PC-9 (cell line): Measurements from ENCODE around the gene SH3PXD2B. TPM values are rescaled to one million over a fixed set of nuclear protein-coding genes. Genes with fewer than 3 reads are reported as not detected.
"Not testable (repeated sequence)": the region's sequence is repeated elsewhere in the genome, so short reads cannot be mapped to it uniquely, and the experiment has no call there.

Experiments
- BruUV-seq: library from RNA; stranded (reverse); fragments of 400-500 nt; replicated peaks from 2 replicates; lab custom pipeline; 2021; lab: Mats Ljungman, UMichigan
- CTCF ChIA-PET: fragments of 300-600 bp; sonication (Branson Sonifier 250); formaldehyde crosslinking; loops from one replicate; lab custom pipeline; 2022; ENCODE audit warnings: antibody characterized with exemption; lab: Charles Lee
- POLR2A ChIA-PET: fragments of 300-600 bp; sonication (Branson Sonifier 250); formaldehyde crosslinking; loops from one replicate; lab custom pipeline; 2022; ENCODE audit warnings: antibody characterized with exemption; ENCODE audit not compliant: unreplicated experiment; lab: Charles Lee
- DNase-seq, 2 experiments: peaks; one replicate each; pipeline versions ENCODE4 v3.0.0 to v3.0.0-alpha.2; 2015 to 2022; ENCODE audit warnings: mixed read lengths in 1 of 2
- H2AFZ ChIP-seq: fragments of 200-600 bp; sonication (generic); 2 replicates; pipeline ENCODE4 v1.8.1; 2017; ENCODE audit warnings: antibody characterized with exemption
- H3F3A ChIP-seq: fragments of 200-600 bp; sonication (generic); 2 replicates; pipeline ENCODE4 v1.8.1; 2017; ENCODE audit warnings: antibody characterized with exemption, mild to moderate bottlenecking, low read depth; ENCODE audit not compliant: insufficient read depth
- H3K27ac ChIP-seq: fragments of 200-600 bp; sonication (generic); 2 replicates; pipeline ENCODE4 v1.6.1; 2016; ENCODE audit warnings: mixed run types
- H3K27me3 ChIP-seq: fragments of 200-600 bp; sonication (generic); 2 replicates; pipeline ENCODE4 v1.6.1; 2016; ENCODE audit warnings: low read depth, mixed run types; ENCODE audit not compliant: insufficient read depth
- H3K36me3 ChIP-seq: fragments of 200-600 bp; sonication (generic); 2 replicates; pipeline ENCODE4 v1.6.1; 2016; ENCODE audit warnings: low read depth, mixed run types
- H3K4me1 ChIP-seq: fragments of 200-600 bp; sonication (generic); replicated peaks from 2 replicates; pipeline ENCODE4 v1.6.1; 2016; ENCODE audit warnings: mixed run types; ENCODE audit not compliant: insufficient read depth
- H3K4me2 ChIP-seq: fragments of 200-600 bp; sonication (generic); 2 replicates; pipeline ENCODE4 v1.6.1; 2017; ENCODE audit warnings: mixed run types
- H3K4me3 ChIP-seq: fragments of 200-600 bp; sonication (generic); 2 replicates; pipeline ENCODE4 v1.6.1; 2016; ENCODE audit warnings: mixed run types
- H3K79me2 ChIP-seq: fragments of 200-600 bp; sonication (generic); 2 replicates; pipeline ENCODE4 v1.6.1; 2017; ENCODE audit warnings: low read depth, mixed run types
- H3K9me2 ChIP-seq: fragments of 200-600 bp; sonication (generic); 2 replicates; pipeline ENCODE4 v1.8.1; 2017; ENCODE audit warnings: mild to moderate bottlenecking; ENCODE audit not compliant: insufficient read depth
- H3K9me3 ChIP-seq: fragments of 200-600 bp; sonication (generic); 2 replicates; pipeline ENCODE4 v1.8.1; 2016; ENCODE audit warnings: low read depth; ENCODE audit not compliant: insufficient read depth
- H4K20me1 ChIP-seq: fragments of 200-600 bp; sonication (generic); 2 replicates; pipeline ENCODE4 v1.8.1; 2017; ENCODE audit not compliant: insufficient read depth
- CTCF ChIP-seq: fragments of 200-600 bp; sonication (generic); conservative IDR thresholded peaks from 2 replicates; pipeline ENCODE4 v1.6.1; 2017; ENCODE audit warnings: mixed run types, antibody characterized with exemption, mild to moderate bottlenecking, moderate library complexity
- EZH2 ChIP-seq: fragments of 200-600 bp; sonication (generic); IDR thresholded peaks from 2 replicates; pipeline ENCODE4 v1.8.0; 2017; ENCODE audit warnings: antibody characterized with exemption, low read depth
- intact Hi-C: fragments of 100-400 bp; cut with micrococcal nuclease; formaldehyde crosslinking; loops from one replicate; pipeline ENCODE4 v1.10.0; 2022; ENCODE audit not compliant: unreplicated experiment
- total RNA-seq: library from RNA; stranded (reverse); gene quantifications from 2 replicates; pipeline ENCODE4 v1.2.3, GENCODE V29; 2021

Gene SH3PXD2B
- total RNA-seq, 1 experiment from 2014 or later, result 29.3 TPM

DNA sequence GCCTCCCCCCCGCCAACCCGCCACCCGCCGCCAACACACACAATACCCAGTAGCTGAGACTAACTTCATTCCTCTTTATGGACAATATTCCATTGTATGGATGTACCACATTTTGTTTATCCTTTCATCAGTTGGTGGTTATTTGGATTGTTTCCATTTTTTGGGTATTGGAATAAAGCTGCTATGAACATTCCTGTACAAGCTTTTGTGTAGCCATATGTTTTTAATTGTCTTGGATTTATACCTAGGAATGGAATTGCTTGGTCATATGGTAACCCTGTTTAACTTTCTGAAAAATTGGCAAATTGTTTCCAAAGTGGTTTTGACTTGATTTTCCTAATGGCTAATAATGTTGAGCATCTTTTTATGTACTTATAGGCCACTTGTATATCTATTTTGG lies 165.9 kb downstream of the SH3PXD2B start:
- Histone ChIP-seq H3K27ac (no peak overlapping the region), H3K9me2 (no peaks in the 10 kb centered on the region), H3K4me2 (no peak overlapping the region), H3K9me3 (no peaks in the 10 kb centered on the region), H3K79me2 (no peaks in the 10 kb centered on the region), H4K20me1 (no peaks in the 10 kb centered on the region), H3K4me1 (peaks cover 12% of the 10 kb centered on the region; the same call in 1 of the 2 replicates), H3K36me3 (no peaks in the 10 kb centered on the region), H3F3A (peaks cover 13% of the 10 kb centered on the region; the same call in 1 of the 2 replicates), H3K27me3 (no peaks in the 10 kb centered on the region), H3K4me3 (no peak overlapping the region), H2AFZ (no peak overlapping the region)
- DNase-seq, result no peak
- intact Hi-C loops, result loop anchor here (10.0 kb wide), 1 partner anchor 874 kb away; the partner anchor contains the start of gene FGF18
- BruUV-seq, result no TSS peak
- TF ChIP-seq EZH2 (no peak), CTCF (no peak)
- CTCF ChIA-PET, result no interaction called here
- POLR2A ChIA-PET, result no interaction called here

DNA sequence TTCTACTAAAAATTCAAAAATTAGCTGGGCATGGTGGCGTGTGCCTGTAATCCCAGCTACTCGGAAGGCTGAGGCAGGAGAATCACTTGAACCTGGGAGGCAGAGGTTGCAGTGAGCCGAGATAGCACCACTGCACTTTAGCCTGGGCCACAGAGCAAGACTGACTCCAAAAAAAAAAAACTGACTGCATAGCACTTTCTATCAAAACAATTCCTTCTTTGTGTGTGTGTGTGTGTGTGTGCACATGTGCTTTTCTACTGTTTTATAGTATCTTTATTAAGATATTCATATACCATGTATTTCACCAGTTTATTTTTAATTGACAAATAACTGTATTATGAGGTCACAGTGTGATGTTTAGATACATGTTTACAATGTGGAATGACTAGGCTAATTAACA lies 167.2 kb downstream of the SH3PXD2B start:
- H4K20me1 ChIP-seq, H3K9me2 ChIP-seq, H2AFZ ChIP-seq, H3K27ac ChIP-seq, H3K27me3 ChIP-seq, H3K4me3 ChIP-seq, H3K4me2 ChIP-seq, DNase-seq, CTCF ChIA-PET, H3K9me3 ChIP-seq, POLR2A ChIA-PET, BruUV-seq, H3K4me1 ChIP-seq, H3K36me3 ChIP-seq: not testable (repeated sequence)
- intact Hi-C loops, result loop anchor here (10.0 kb wide), 1 partner anchor 872 kb away; the partner anchor contains the start of gene FGF18
- H3F3A ChIP-seq, result peaks cover 23% of the 10 kb centered on the region; the same call in 1 of the 2 replicates
- peaks cover 13% of the 10 kb centered on the region for H3K79me2 ChIP-seq

GRCh38 chr5:172285226-172286143 lies 168.8 kb downstream of the SH3PXD2B start:
- POLR2A ChIA-PET, result interaction anchor here (0.6 to 0.8 kb wide), 3 partner anchors 9 to 1494 kb away, joined by 3 to 4 read pairs (median 3); no protein-coding TSS in a partner anchor
- Histone ChIP-seq H3F3A (peaks cover 30% of the 10 kb centered on the region; the same call in 1 of the 2 replicates), H3K4me3 (no peak overlapping the region), H3K79me2 (peaks cover 29% of the 10 kb centered on the region), H3K27ac (no peak overlapping the region), H3K36me3 (no peaks in the 10 kb centered on the region), H2AFZ (no peak overlapping the region), H4K20me1 (no peaks in the 10 kb centered on the region; the same call in 1 of the 2 replicates), H3K27me3 (no peaks in the 10 kb centered on the region), H3K9me2 (no peaks in the 10 kb centered on the region), H3K4me2 (peak overlapping the region; percentile 96), H3K9me3 (no peaks in the 10 kb centered on the region), H3K4me1 (peaks cover 24% of the 10 kb centered on the region)
- CTCF ChIA-PET, result no interaction called here
- no peak for DNase-seq
- intact Hi-C loops, result loop anchor here (10.0 kb wide), 1 partner anchor 871 kb away; the partner anchor contains the start of gene FGF18
- no peak for TF ChIP-seq EZH2
- no peak for TF ChIP-seq CTCF
- BruUV-seq, result no TSS peak
